ENCODE measurements around the gene AMACR. TPM values are rescaled to one million over a fixed set of nuclear protein-coding genes. Genes with fewer than 3 reads are reported as not detected.

AMACR gene
- total and polyA plus RNA-seq, 2 donors from 2014 or later, result 155 to 291 TPM

DNA sequence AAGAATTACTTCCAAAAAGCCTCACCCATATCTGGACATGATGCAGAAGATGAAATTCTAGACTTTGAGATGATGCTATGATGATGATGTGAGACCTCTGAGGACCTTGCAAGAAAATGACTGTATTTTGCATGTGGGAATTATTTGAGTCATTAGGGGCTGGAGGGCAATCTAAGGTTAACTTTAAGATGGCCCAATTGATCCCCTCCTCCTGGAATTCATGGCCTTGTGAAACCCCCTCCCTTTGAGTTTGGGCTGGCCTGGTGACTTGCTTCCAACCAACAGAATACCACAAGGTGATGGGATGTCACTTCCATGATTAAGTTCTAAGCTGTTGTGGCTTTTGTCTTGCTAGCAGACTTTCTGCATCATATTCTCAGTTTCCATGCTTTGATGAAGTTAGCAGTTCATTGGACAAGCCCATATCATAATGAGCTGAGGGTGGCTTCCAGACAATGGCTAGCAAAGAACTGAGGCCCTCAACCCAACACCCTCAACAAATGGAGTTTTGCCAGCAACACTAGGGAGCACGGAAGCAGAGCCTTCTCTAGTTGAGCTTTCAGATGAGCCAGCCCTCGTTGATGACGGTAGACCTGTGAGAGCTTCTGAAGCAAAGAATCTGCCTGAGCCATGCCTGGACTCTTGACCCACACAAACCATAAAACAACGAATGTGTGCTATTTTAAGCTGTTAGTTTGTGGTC, 7.4 kb upstream of the AMACR start:
- intact Hi-C loops (cut with DNase I), result no loop called here
- no peaks in the 10 kb centered on the region for H3K9me3 ChIP-seq (ENCODE audit: control insufficient read depth in 2 of 3, insufficient read depth in 1 of 3, low read length in 3 of 3)
- FAIRE-seq, result no peak

GRCh38 chr5:34014626-34015025, 6.8 kb upstream of the AMACR start:
- FAIRE-seq (no peak), DNase-seq (no peak)
- H3K27me3 ChIP-seq (ENCODE audit: control insufficient read depth, insufficient read depth, low read length), result no peaks in the 10 kb centered on the region
- intact Hi-C loops (cut with DNase I), result no loop called here
- no peaks in the 10 kb centered on the region for H3K9me3 ChIP-seq (ENCODE audit: control insufficient read depth in 2 of 3, insufficient read depth in 1 of 3, low read length in 3 of 3)
- H3K27ac ChIP-seq (ENCODE audit: low read depth in 2 of 2, low read length in 2 of 2), result no peak overlapping the region
- H3K4me1 ChIP-seq (ENCODE audit: control insufficient read depth in 2 of 3, insufficient read depth in 2 of 3, low read depth in 1 of 3, low read length in 3 of 3), result peaks cover 0 to 4% (median 2%) of the 10 kb centered on the region in 3 donors
- H3K4me3 ChIP-seq (ENCODE audit: low read length in 3 of 3), result no peak overlapping the region
- TF ChIP-seq, protein P1, sequence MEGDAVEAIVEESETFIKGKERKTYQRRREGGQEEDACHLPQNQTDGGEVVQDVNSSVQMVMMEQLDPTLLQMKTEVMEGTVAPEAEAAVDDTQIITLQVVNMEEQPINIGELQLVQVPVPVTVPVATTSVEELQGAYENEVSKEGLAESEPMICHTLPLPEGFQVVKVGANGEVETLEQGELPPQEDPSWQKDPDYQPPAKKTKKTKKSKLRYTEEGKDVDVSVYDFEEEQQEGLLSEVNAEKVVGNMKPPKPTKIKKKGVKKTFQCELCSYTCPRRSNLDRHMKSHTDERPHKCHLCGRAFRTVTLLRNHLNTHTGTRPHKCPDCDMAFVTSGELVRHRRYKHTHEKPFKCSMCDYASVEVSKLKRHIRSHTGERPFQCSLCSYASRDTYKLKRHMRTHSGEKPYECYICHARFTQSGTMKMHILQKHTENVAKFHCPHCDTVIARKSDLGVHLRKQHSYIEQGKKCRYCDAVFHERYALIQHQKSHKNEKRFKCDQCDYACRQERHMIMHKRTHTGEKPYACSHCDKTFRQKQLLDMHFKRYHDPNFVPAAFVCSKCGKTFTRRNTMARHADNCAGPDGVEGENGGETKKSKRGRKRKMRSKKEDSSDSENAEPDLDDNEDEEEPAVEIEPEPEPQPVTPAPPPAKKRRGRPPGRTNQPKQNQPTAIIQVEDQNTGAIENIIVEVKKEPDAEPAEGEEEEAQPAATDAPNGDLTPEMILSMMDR (IDR thresholded peaks at IDR 0.05; ENCODE audit: borderline replicate concordance, extremely low read depth, insufficient read depth), result no peak
- H3K9ac ChIP-seq (ENCODE audit: low read length in 3 of 3), result no peak overlapping the region
- no peaks in the 10 kb centered on the region for H3K36me3 ChIP-seq (ENCODE audit: control insufficient read depth in 2 of 3, insufficient read depth in 3 of 3, low read length in 3 of 3)

More for the DNA sequence above, 7.4 kb upstream of the AMACR start:
- H3K4me3 ChIP-seq (ENCODE audit: low read length in 3 of 3), result no peak overlapping the region
- H3K27ac ChIP-seq (ENCODE audit: low read depth in 2 of 2, low read length in 2 of 2), result no peak overlapping the region
- no peaks in the 10 kb centered on the region for H3K36me3 ChIP-seq (ENCODE audit: control insufficient read depth in 2 of 3, insufficient read depth in 3 of 3, low read length in 3 of 3)
- H3K27me3 ChIP-seq (ENCODE audit: control insufficient read depth, insufficient read depth, low read length), result no peaks in the 10 kb centered on the region
- peaks cover 0 to 5% (median 2%) of the 10 kb centered on the region in 3 donors for H3K4me1 ChIP-seq (ENCODE audit: control insufficient read depth in 2 of 3, insufficient read depth in 2 of 3, low read depth in 1 of 3, low read length in 3 of 3)
- DNase-seq, result no peak
- no peak overlapping the region for H3K9ac ChIP-seq (ENCODE audit: low read length in 3 of 3)
- TF ChIP-seq, protein P1 (IDR thresholded peaks at IDR 0.05; ENCODE audit: borderline replicate concordance, extremely low read depth, insufficient read depth), result no peak

DNA sequence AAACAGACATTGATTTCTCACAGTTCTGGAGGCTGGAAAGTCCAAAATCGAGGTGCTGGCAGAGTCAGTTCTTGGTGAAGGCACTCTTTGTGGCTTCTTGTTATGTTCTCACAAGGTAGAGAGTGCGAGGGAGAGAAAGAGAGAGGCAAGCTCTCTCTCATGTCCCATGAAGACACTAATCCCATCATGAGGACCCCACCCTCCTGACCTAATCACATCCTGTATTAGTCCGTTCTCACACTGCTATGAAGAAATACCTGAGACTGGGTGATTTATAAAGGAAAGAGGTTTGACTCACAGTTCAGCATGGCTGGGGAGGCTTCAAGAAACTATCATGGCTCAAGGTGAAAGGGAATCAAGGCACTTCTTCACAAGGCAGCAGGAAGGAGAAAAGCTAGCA, 5.7 kb upstream of the AMACR start:
- intact Hi-C loops (cut with DNase I), result no loop called here
- Histone ChIP-seq H3K4me3 (ENCODE audit: low read length in 3 of 3) (no peak overlapping the region), H3K36me3 (ENCODE audit: control insufficient read depth in 2 of 3, insufficient read depth in 3 of 3, low read length in 3 of 3) (no peaks in the 10 kb centered on the region), H3K9me3 (ENCODE audit: control insufficient read depth in 2 of 3, insufficient read depth in 1 of 3, low read length in 3 of 3) (no peaks in the 10 kb centered on the region), H3K4me1 (ENCODE audit: control insufficient read depth in 2 of 3, insufficient read depth in 2 of 3, low read depth in 1 of 3, low read length in 3 of 3) (peaks cover 0 to 9% (median 2%) of the 10 kb centered on the region in 3 donors), H3K27me3 (ENCODE audit: control insufficient read depth, insufficient read depth, low read length) (no peaks in the 10 kb centered on the region), H3K9ac (ENCODE audit: low read length in 3 of 3) (no peak overlapping the region), H3K27ac (ENCODE audit: low read depth in 2 of 2, low read length in 2 of 2) (no peak overlapping the region)
- TF ChIP-seq, protein P1 (IDR thresholded peaks at IDR 0.05; ENCODE audit: borderline replicate concordance, extremely low read depth, insufficient read depth), result no peak
- FAIRE-seq (no peak), DNase-seq (no peak)
